H1 (cell line): Measurements from ENCODE around the gene FHIT. TPM values are rescaled to one million over a fixed set of nuclear protein-coding genes. Genes with fewer than 3 reads are reported as not detected.

ENCODE experiments used
- CTCF ChIA-PET: fragments of 300-600 bp; sonication (Branson Sonifier 250); formaldehyde crosslinking; loops from one replicate; lab custom pipeline; 2021; ENCODE audit not compliant: partially characterized antibody; lab: Charles Lee
- POLR2A ChIA-PET: fragments of 300-600 bp; sonication (Branson Sonifier 250); formaldehyde crosslinking; loops from one replicate; lab custom pipeline; 2021; ENCODE audit warnings: inconsistent platforms; ENCODE audit not compliant: partially characterized antibody; lab: Charles Lee
- DNase-seq, 2 experiments: peaks; one replicate each; pipeline versions ENCODE4 v3.0.0 to v3.0.0-alpha.2; 2010 to 2022; ENCODE audit warnings: low spot score in 2 of 2, low read depth in 1 of 2, mixed read lengths in 1 of 2
- FAIRE-seq: peaks from 2 replicates; lab custom pipeline; 2011; peaks lifted over from hg19 to GRCh38; lab: Jason Lieb, UNC
- H2AFZ ChIP-seq: 2 replicates; pipeline ENCODE4 v1.8.1; 2012; ENCODE audit warnings: low read length, inconsistent platforms
- H2AK5ac ChIP-seq: 2 replicates; pipeline ENCODE4 v1.6.1; 2013; ENCODE audit warnings: low read depth, low read length
- H2BK120ac ChIP-seq: replicated peaks from 2 replicates; pipeline ENCODE3; 2013; ENCODE audit warnings: low read depth, low read length, inconsistent platforms
- H2BK12ac ChIP-seq: 2 replicates; pipeline ENCODE4 v1.6.1; 2013; ENCODE audit warnings: low read depth, low read length
- H2BK15ac ChIP-seq: 2 replicates; pipeline ENCODE4 v1.6.1; 2013; ENCODE audit warnings: low read length
- H2BK20ac ChIP-seq: 2 replicates; pipeline ENCODE4 v1.6.1; 2013; ENCODE audit warnings: low read length
- H2BK5ac ChIP-seq: 2 replicates; pipeline ENCODE4 v1.6.1; 2013; ENCODE audit warnings: low read depth, low read length
- H3K14ac ChIP-seq: 2 replicates; pipeline ENCODE4 v1.6.1; 2013; ENCODE audit warnings: inconsistent platforms; ENCODE audit not compliant: insufficient read length
- H3K18ac ChIP-seq: 2 replicates; pipeline ENCODE4 v1.6.1; 2013; ENCODE audit warnings: low read length; ENCODE audit errors: extremely low read depth
- H3K23ac ChIP-seq: 2 replicates; pipeline ENCODE4 v1.6.1; 2013; ENCODE audit warnings: inconsistent platforms; ENCODE audit not compliant: insufficient read length
- H3K23me2 ChIP-seq: 2 replicates; pipeline ENCODE4 v1.6.1; 2013; ENCODE audit warnings: low read depth, low read length
- H3K27ac ChIP-seq: 2 replicates; pipeline ENCODE4 v1.6.1; 2011; ENCODE audit warnings: low read depth, low read length, inconsistent platforms
- H3K27me3 ChIP-seq, 4 experiments: replicated peaks in 1 of 4; 1 replicate in 1 of 4; 2 replicates in 3 of 4; pipeline versions ENCODE4 v1.6.1 to v1.8.1; 2011 to 2013; ENCODE audit warnings: low read length in 3 of 4, mild to moderate bottlenecking in 3 of 4, inconsistent platforms in 2 of 4, mixed read lengths in 2 of 4, moderate library complexity in 1 of 4; ENCODE audit not compliant: control insufficient read depth in 3 of 4, insufficient read depth in 3 of 4; ENCODE audit errors: extremely low read depth in 1 of 4
- H3K36me3 ChIP-seq, 4 experiments: 2 replicates each; pipeline versions ENCODE4 v1.6.1 to v1.8.1; 2011 to 2013; ENCODE audit warnings: mild to moderate bottlenecking in 4 of 4, low read length in 3 of 4, moderate library complexity in 2 of 4, control low read depth in 1 of 4, inconsistent platforms in 1 of 4; ENCODE audit not compliant: insufficient read depth in 4 of 4, control insufficient read depth in 2 of 4
- H3K4ac ChIP-seq: replicated peaks from 2 replicates; pipeline ENCODE3; 2013; ENCODE audit warnings: low read length, low read depth, mixed read lengths, inconsistent platforms; ENCODE audit not compliant: insufficient read length
- H3K4me1 ChIP-seq, 4 experiments: replicated peaks in 1 of 4; 1 replicate in 1 of 4; 2 replicates in 3 of 4; pipeline versions ENCODE4 v1.6.1 to v1.8.1; 2011 to 2013; ENCODE audit warnings: low read length in 3 of 4, inconsistent platforms in 2 of 4, mixed read lengths in 1 of 4; ENCODE audit not compliant: insufficient read depth in 4 of 4, control insufficient read depth in 3 of 4
- H3K4me2 ChIP-seq, 2 experiments: 2 replicates each; pipeline versions ENCODE4 v1.6.1 to v1.8.1; 2011 to 2013; ENCODE audit warnings: low read depth in 2 of 2, low read length in 2 of 2, control low read depth in 1 of 2, inconsistent platforms in 1 of 2, mild to moderate bottlenecking in 1 of 2; ENCODE audit not compliant: insufficient read depth in 1 of 2
- H3K4me3 ChIP-seq, 4 experiments: fragments of 200-600, 300-600 bp in 1 of 4; sonication (generic), shearing (Covaris generic), sonication (Bioruptor Twin) in 1 of 4; 2 replicates each; pipeline versions ENCODE4 v1.5.1 to v1.8.1; 2011 to 2016; ENCODE audit warnings: low read length in 4 of 4, low read depth in 3 of 4, control low read depth in 2 of 4, inconsistent platforms in 2 of 4, mild to moderate bottlenecking in 2 of 4, mixed read lengths in 1 of 4, moderate library complexity in 1 of 4; ENCODE audit not compliant: insufficient read depth in 2 of 4; ENCODE audit errors: extremely low read depth in 1 of 4
- H3K56ac ChIP-seq: replicated peaks from 2 replicates; pipeline ENCODE3; 2013; ENCODE audit warnings: low read depth, mild to moderate bottlenecking, mixed read lengths, low read length, inconsistent platforms; ENCODE audit not compliant: insufficient read length
- H3K79me1 ChIP-seq: 2 replicates; pipeline ENCODE4 v1.6.1; 2013; ENCODE audit warnings: low read depth, low read length, control low read depth
- H3K79me2 ChIP-seq, 2 experiments: 2 replicates each; pipeline versions ENCODE4 v1.6.1 to v1.8.1; 2012 to 2013; ENCODE audit warnings: low read length in 2 of 2, mild to moderate bottlenecking in 2 of 2, inconsistent platforms in 1 of 2; ENCODE audit not compliant: insufficient read depth in 2 of 2, control insufficient read depth in 1 of 2
- H3K9ac ChIP-seq, 4 experiments: replicated peaks in 1 of 4; 1 replicate in 1 of 4; 2 replicates in 3 of 4; pipeline versions ENCODE4 v1.6.1 to v1.8.1; 2011 to 2013; ENCODE audit warnings: low read depth in 3 of 4, low read length in 3 of 4, control low read depth in 2 of 4, mild to moderate bottlenecking in 2 of 4, moderate library complexity in 2 of 4, inconsistent platforms in 1 of 4; ENCODE audit errors: extremely low read depth in 1 of 4
- H3K9me3 ChIP-seq, 2 experiments: 2 replicates each; pipeline versions ENCODE4 v1.6.1 to v1.8.1; 2012 to 2013; ENCODE audit warnings: mild to moderate bottlenecking in 2 of 2, moderate library complexity in 2 of 2, control low read depth in 1 of 2, inconsistent platforms in 1 of 2, low read depth in 1 of 2, low read length in 1 of 2, mixed read lengths in 1 of 2; ENCODE audit not compliant: insufficient read depth in 2 of 2
- H4K20me1 ChIP-seq, 2 experiments: replicated peaks in 1 of 2; 2 replicates each; pipeline versions ENCODE3 to v1.8.1; 2011 to 2013; ENCODE audit warnings: inconsistent platforms in 2 of 2, low read length in 2 of 2, mild to moderate bottlenecking in 1 of 2; ENCODE audit not compliant: insufficient read depth in 2 of 2, control insufficient read depth in 1 of 2
- H4K5ac ChIP-seq: 2 replicates; pipeline ENCODE4 v1.6.1; 2013; ENCODE audit warnings: low read length, low read depth, mixed read lengths, inconsistent platforms; ENCODE audit not compliant: insufficient read length
- H4K8ac ChIP-seq: 2 replicates; pipeline ENCODE4 v1.8.0; 2013; ENCODE audit warnings: mild to moderate bottlenecking, moderate library complexity, low read length, inconsistent platforms; ENCODE audit not compliant: insufficient read depth; ENCODE audit errors: extremely low read depth
- H4K91ac ChIP-seq: replicated peaks from 2 replicates; pipeline ENCODE3; 2013; ENCODE audit warnings: low read length, mixed read lengths, inconsistent platforms; ENCODE audit not compliant: insufficient read length
- CBX5 ChIP-seq: fragments of 300-800, 300-1000 bp; sonication (generic); IDR thresholded peaks from 2 replicates; pipeline ENCODE4 v1.7.1; 2016; ENCODE audit warnings: antibody characterized with exemption, low read length, low read depth
- CTCF ChIP-seq, 3 experiments: IDR thresholded peaks; 1 replicate in 2 of 3; 2 replicates in 1 of 3; pipeline versions ENCODE4 v1.5.1 to v1.6.1; 2011; ENCODE audit warnings: low read length in 3 of 3, mild to moderate bottlenecking in 3 of 3, inconsistent platforms in 2 of 3, low read depth in 1 of 3, moderate library complexity in 1 of 3; ENCODE audit not compliant: insufficient read depth in 1 of 3; ENCODE audit errors: control extremely low read depth in 1 of 3
- EGR1 ChIP-seq: IDR thresholded peaks from 2 replicates; pipeline ENCODE4 v1.6.1; 2011; ENCODE audit warnings: low read depth, low read length, borderline replicate concordance
- EP300 ChIP-seq, 2 experiments: IDR thresholded peaks; 1 replicate in 1 of 2; 2 replicates in 1 of 2; pipeline ENCODE4 v1.6.1; 2011 to 2012; ENCODE audit warnings: low read depth in 2 of 2, low read length in 2 of 2, mild to moderate bottlenecking in 2 of 2, borderline replicate concordance in 1 of 2, inconsistent platforms in 1 of 2, moderate library complexity in 1 of 2
- HDAC6 ChIP-seq: IDR thresholded peaks from one replicate; pipeline ENCODE4 v1.7.1; 2012; ENCODE audit warnings: low read depth, mild to moderate bottlenecking, inconsistent platforms, low read length, moderate library complexity
- JUND ChIP-seq: IDR thresholded peaks from 2 replicates; pipeline ENCODE4 v1.6.1; 2011; ENCODE audit warnings: mild to moderate bottlenecking, improper control_type of control experiment, low read length
- MAFK ChIP-seq: IDR thresholded peaks from 2 replicates; pipeline ENCODE4 v1.6.1; 2012; ENCODE audit warnings: low read depth, mild to moderate bottlenecking, improper control_type of control experiment, low read length
- MAX ChIP-seq: IDR thresholded peaks from 2 replicates; pipeline ENCODE4 v1.6.1; 2012; ENCODE audit warnings: inconsistent platforms
- SIX5 ChIP-seq: IDR thresholded peaks from 2 replicates; pipeline ENCODE4 v1.6.1; 2011; ENCODE audit warnings: mild to moderate bottlenecking, low read depth, low read length
- SRF ChIP-seq: IDR thresholded peaks from 2 replicates; pipeline ENCODE4 v1.6.1; 2011; ENCODE audit warnings: mild to moderate bottlenecking, low read depth, low read length, moderate library complexity
- TBP ChIP-seq: IDR thresholded peaks from 2 replicates; pipeline ENCODE4 v1.6.1; 2011; ENCODE audit warnings: low read depth, low read length, improper control_type of control experiment
- WGBS, 2 experiments: shearing (Covaris generic) in 1 of 2; methylation state at CpG; one replicate each; pipeline versions ENCODE4 v1.1.6 to v1.1.7; 2013 to 2015; ENCODE audit warnings: low lambda C conversion rate in 2 of 2, mixed read lengths in 2 of 2, inconsistent platforms in 1 of 2, low coverage in 1 of 2, missing lambda C conversion rate in 1 of 2; ENCODE audit not compliant: insufficient replicate concordance in 2 of 2, insufficient coverage in 1 of 2, insufficient read length in 1 of 2; ENCODE audit errors: extremely low coverage in 1 of 2, missing lambda C conversion rate in 1 of 2; 5-methylcytosine and 5-hydroxymethylcytosine counted together
- polyA plus RNA-seq, 7 experiments: library from polyadenylated mRNA; depleted of rRNA in 3 of 7; stranded (reverse) in 5 of 7; unstranded in 2 of 7; fragments of >200 nt in 5 of 7; fragments of 200-250 nt in 2 of 7; gene quantifications; 1 replicate in 5 of 7; 2 replicates in 1 of 7; 4 replicates in 1 of 7; pipeline versions ENCODE4 v1.2.1 to v1.2.3, GENCODE V29; 2011 to 2013; ENCODE audit warnings: missing spikeins in 2 of 7, mixed read lengths in 2 of 7
- total RNA-seq: library from RNA; stranded (reverse); fragmentation: NEBNext Ultra II Directional; extraction: Animal tissue kit (Norgen Biotek cat#: 25700); gene quantifications from 2 replicates; pipeline ENCODE4 v1.2.1, GENCODE V29; 2021

The FHIT gene
- total and polyA plus RNA-seq, 2 of the 8 experiments (the other 6 are each of a cell fraction or from before 2014, with no cell fraction given) = 1.2 to 3.2 TPM

- Histone ChIP-seq H3K79me2 (no peaks in the 10 kb centered on the region), H3K79me1 (no peaks in the 10 kb centered on the region), H2BK120ac (no peak overlapping the region), H4K20me1 (no peaks in the 10 kb centered on the region), H3K4me1 (no peaks in the 10 kb centered on the region), H2BK20ac (no peak overlapping the region), H3K56ac (no peak overlapping the region), H3K23ac (no peak overlapping the region), H3K18ac (no peak overlapping the region), H3K4me2 (no peak overlapping the region), H4K5ac (no peak overlapping the region), H2AK5ac (no peak overlapping the region), H3K4me3 (no peak overlapping the region), H2AFZ (no peak overlapping the region), H3K4ac (no peak overlapping the region), H3K9ac (no peak overlapping the region), H3K9me3 (0 out of 4 replicates have a peak, but pooled peaks cover 0 to 2% of the 10 kb centered on the region in 2 experiments), H3K23me2 (peaks cover 3% of the 10 kb centered on the region; the same call in 1 of the 2 replicates), H2BK15ac (no peak overlapping the region), H3K36me3 (no peaks in the 10 kb centered on the region), H4K91ac (no peak overlapping the region), H3K14ac (no peak overlapping the region), H2BK12ac (no peak overlapping the region), H2BK5ac (no peak overlapping the region), H3K27me3 (no peaks in the 10 kb centered on the region), H3K27ac (no peak overlapping the region), H4K8ac (no peak overlapping the region)
- POLR2A ChIA-PET = no interaction called here
- 92% methylated on average over 4 of the region's 4 CpGs; no CpG with 5 or more reads in 1 of the 2 experiments for WGBS, 2 experiments
- CTCF ChIA-PET = interaction anchor here (1.3 kb wide), 1 partner anchor 14 kb away, joined by 6 read pairs; no protein-coding TSS in a partner anchor
- DNase-seq (no peak), FAIRE-seq (no peak)
- no peak for TF ChIP-seq EGR1
- TF ChIP-seq TBP = no peak
- no peak for TF ChIP-seq MAX
- TF ChIP-seq HDAC6 = no peak
- no peak for TF ChIP-seq CTCF (IDR thresholded peaks at IDR 0.05; ENCODE audit: control extremely low read depth in 1 of 3, insufficient read depth in 1 of 3, low read depth in 1 of 3, low read length in 3 of 3)
- no peak for TF ChIP-seq SRF
- TF ChIP-seq EP300 (IDR thresholded peaks at IDR 0.05; ENCODE audit: borderline replicate concordance in 1 of 2, low read depth in 2 of 2, low read length in 2 of 2) = no peak
- TF ChIP-seq CBX5 = no peak
- TF ChIP-seq JUND = no peak
- TF ChIP-seq MAFK = no peak
- no peak for TF ChIP-seq SIX5
These were observed 1311.3 kb downstream of the FHIT start for GRCh38 chr3:59939826-59940426.
